ENCODE results near the gene RBM38.

DNA sequence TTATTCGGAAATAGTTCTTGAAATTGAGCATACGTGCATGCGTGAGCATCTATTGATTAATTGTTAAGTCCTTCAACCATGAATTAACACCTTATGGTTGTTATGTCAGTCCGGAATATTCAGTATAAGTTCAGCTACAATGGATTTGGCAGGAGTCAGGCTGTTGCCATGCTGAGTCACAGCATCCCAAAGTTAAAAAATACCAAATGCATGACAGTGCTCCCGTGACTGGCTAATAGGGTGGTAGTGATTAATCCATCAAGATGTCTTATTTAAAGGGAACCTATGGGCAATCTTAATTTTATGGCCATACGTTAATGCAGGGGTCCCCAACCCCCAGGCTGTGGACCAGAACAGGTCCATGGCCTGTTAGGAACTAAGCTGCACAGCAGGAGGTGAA, 29.7 kb upstream of the RBM38 start:
- no peak for TF ChIP-seq POLR2A (IDR thresholded peaks at IDR 0.05)
- TF ChIP-seq, protein P1, sequence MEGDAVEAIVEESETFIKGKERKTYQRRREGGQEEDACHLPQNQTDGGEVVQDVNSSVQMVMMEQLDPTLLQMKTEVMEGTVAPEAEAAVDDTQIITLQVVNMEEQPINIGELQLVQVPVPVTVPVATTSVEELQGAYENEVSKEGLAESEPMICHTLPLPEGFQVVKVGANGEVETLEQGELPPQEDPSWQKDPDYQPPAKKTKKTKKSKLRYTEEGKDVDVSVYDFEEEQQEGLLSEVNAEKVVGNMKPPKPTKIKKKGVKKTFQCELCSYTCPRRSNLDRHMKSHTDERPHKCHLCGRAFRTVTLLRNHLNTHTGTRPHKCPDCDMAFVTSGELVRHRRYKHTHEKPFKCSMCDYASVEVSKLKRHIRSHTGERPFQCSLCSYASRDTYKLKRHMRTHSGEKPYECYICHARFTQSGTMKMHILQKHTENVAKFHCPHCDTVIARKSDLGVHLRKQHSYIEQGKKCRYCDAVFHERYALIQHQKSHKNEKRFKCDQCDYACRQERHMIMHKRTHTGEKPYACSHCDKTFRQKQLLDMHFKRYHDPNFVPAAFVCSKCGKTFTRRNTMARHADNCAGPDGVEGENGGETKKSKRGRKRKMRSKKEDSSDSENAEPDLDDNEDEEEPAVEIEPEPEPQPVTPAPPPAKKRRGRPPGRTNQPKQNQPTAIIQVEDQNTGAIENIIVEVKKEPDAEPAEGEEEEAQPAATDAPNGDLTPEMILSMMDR (IDR thresholded peaks at IDR 0.05), result no peak

Data from lower leg skin (tissue), 3 donors.